A549 (cell line): ENCODE results near the gene OBP2A.

Experiments used
- BHLHE40 ChIP-seq: IDR thresholded peaks from 2 replicates; pipeline ENCODE4 v1.6.1; 2012; ENCODE audit warnings: low read depth, low read length, inconsistent platforms
- EP300 ChIP-seq, 2 experiments: fragments of >200 bp; sonication (Bioruptor Twin); formaldehyde crosslinking; IDR thresholded peaks; 2 replicates in 1 of 2; 3 replicates in 1 of 2; pipeline ENCODE4 v1.6.1; 2016 to 2017
- JUNB ChIP-seq: fragments of >200 bp; sonication (Bioruptor Twin); formaldehyde crosslinking; IDR thresholded peaks from 2 replicates; pipeline ENCODE4 v1.6.1; 2016
- POLR2A ChIP-seq: IDR thresholded peaks from 2 replicates; pipeline ENCODE4 v1.6.1; 2012; ENCODE audit warnings: mild to moderate bottlenecking, low read length
- POLR2AphosphoS2 ChIP-seq: conservative IDR thresholded peaks from 2 replicates; pipeline ENCODE4 v1.6.1; 2012; ENCODE audit warnings: low read length, improper control_type of control experiment, inconsistent platforms
- SMC3 ChIP-seq: fragments of >200 bp; sonication (Bioruptor Twin); formaldehyde crosslinking; IDR thresholded peaks from 3 replicates; pipeline ENCODE4 v1.6.1; 2018; ENCODE audit warnings: inconsistent platforms
- ZFP36 ChIP-seq: fragments of 450-650 bp; IDR thresholded peaks from 2 replicates; pipeline ENCODE4 v1.6.1; 2014; ENCODE audit warnings: borderline replicate concordance; ENCODE audit not compliant: partially characterized antibody
- TF ChIP-seq, protein P1 (sequence below): fragments of 250-450 bp; sonication (Bioruptor Pico); IDR thresholded peaks from 2 replicates; pipeline ENCODE4 v1.5.0; 2020; ENCODE audit warnings: low read depth, mild to moderate bottlenecking, moderate library complexity
- TF ChIP-seq, protein P2 (sequence below): fragments of >200 bp; sonication (Bioruptor Twin); formaldehyde crosslinking; IDR thresholded peaks from 3 replicates; pipeline ENCODE4 v1.5.1; 2016
- TF ChIP-seq, protein P3 (sequence below): fragments of 200-600 bp; sonication (generic); IDR thresholded peaks from 2 replicates; pipeline ENCODE4 v1.6.1; 2016; ENCODE audit warnings: antibody characterized with exemption, mild to moderate bottlenecking, moderate library complexity
- TF ChIP-seq, protein P4 (sequence below): IDR thresholded peaks from 2 replicates; pipeline ENCODE4 v1.6.1; 2012
- TF ChIP-seq, protein P5 (sequence below): fragments of 150-350 bp; IDR thresholded peaks from 2 replicates; pipeline ENCODE4 v1.6.1; 2014; ENCODE audit warnings: low read depth, mild to moderate bottlenecking, low read length

DNA sequence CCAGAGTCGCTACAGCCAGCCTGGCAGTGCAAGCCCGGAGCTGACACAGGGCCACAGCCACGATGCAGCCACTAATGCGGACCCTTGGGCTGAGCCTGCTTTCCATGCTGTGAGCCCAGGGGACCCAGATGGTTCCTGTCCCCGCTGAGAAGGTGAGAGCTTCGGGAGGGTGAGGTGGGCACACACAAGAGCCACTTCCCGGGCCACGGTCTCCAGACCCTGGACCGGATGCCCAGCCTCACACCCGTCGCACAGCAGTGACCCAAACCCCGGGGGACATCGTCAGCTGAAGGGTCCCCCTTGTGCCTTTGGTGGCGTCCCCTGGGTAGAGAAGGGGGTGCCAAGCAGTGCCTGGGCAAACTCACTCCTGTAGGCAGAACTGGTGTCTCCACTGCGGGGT, 29.0 kb downstream of the OBP2A start:
- TF ChIP-seq, protein P1, sequence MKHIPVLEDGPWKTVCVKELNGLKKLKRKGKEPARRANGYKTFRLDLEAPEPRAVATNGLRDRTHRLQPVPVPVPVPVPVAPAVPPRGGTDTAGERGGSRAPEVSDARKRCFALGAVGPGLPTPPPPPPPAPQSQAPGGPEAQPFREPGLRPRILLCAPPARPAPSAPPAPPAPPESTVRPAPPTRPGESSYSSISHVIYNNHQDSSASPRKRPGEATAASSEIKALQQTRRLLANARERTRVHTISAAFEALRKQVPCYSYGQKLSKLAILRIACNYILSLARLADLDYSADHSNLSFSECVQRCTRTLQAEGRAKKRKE (CRISPR knock-in tag): no peak
- TF ChIP-seq, protein P2, sequence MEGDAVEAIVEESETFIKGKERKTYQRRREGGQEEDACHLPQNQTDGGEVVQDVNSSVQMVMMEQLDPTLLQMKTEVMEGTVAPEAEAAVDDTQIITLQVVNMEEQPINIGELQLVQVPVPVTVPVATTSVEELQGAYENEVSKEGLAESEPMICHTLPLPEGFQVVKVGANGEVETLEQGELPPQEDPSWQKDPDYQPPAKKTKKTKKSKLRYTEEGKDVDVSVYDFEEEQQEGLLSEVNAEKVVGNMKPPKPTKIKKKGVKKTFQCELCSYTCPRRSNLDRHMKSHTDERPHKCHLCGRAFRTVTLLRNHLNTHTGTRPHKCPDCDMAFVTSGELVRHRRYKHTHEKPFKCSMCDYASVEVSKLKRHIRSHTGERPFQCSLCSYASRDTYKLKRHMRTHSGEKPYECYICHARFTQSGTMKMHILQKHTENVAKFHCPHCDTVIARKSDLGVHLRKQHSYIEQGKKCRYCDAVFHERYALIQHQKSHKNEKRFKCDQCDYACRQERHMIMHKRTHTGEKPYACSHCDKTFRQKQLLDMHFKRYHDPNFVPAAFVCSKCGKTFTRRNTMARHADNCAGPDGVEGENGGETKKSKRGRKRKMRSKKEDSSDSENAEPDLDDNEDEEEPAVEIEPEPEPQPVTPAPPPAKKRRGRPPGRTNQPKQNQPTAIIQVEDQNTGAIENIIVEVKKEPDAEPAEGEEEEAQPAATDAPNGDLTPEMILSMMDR: no peak
- no peak for TF ChIP-seq JUNB
- TF ChIP-seq SMC3: no peak
- TF ChIP-seq EP300 (IDR thresholded peaks at IDR 0.05): no peak
- no peak for TF ChIP-seq BHLHE40
- no peak for TF ChIP-seq POLR2A
- TF ChIP-seq, protein P3, sequence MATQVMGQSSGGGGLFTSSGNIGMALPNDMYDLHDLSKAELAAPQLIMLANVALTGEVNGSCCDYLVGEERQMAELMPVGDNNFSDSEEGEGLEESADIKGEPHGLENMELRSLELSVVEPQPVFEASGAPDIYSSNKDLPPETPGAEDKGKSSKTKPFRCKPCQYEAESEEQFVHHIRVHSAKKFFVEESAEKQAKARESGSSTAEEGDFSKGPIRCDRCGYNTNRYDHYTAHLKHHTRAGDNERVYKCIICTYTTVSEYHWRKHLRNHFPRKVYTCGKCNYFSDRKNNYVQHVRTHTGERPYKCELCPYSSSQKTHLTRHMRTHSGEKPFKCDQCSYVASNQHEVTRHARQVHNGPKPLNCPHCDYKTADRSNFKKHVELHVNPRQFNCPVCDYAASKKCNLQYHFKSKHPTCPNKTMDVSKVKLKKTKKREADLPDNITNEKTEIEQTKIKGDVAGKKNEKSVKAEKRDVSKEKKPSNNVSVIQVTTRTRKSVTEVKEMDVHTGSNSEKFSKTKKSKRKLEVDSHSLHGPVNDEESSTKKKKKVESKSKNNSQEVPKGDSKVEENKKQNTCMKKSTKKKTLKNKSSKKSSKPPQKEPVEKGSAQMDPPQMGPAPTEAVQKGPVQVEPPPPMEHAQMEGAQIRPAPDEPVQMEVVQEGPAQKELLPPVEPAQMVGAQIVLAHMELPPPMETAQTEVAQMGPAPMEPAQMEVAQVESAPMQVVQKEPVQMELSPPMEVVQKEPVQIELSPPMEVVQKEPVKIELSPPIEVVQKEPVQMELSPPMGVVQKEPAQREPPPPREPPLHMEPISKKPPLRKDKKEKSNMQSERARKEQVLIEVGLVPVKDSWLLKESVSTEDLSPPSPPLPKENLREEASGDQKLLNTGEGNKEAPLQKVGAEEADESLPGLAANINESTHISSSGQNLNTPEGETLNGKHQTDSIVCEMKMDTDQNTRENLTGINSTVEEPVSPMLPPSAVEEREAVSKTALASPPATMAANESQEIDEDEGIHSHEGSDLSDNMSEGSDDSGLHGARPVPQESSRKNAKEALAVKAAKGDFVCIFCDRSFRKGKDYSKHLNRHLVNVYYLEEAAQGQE: no peak
- no peak for TF ChIP-seq ZFP36
- TF ChIP-seq, protein P4, sequence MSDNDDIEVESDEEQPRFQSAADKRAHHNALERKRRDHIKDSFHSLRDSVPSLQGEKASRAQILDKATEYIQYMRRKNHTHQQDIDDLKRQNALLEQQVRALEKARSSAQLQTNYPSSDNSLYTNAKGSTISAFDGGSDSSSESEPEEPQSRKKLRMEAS: no peak
- TF ChIP-seq, protein P5, sequence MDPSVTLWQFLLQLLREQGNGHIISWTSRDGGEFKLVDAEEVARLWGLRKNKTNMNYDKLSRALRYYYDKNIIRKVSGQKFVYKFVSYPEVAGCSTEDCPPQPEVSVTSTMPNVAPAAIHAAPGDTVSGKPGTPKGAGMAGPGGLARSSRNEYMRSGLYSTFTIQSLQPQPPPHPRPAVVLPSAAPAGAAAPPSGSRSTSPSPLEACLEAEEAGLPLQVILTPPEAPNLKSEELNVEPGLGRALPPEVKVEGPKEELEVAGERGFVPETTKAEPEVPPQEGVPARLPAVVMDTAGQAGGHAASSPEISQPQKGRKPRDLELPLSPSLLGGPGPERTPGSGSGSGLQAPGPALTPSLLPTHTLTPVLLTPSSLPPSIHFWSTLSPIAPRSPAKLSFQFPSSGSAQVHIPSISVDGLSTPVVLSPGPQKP: no peak
- no peak for TF ChIP-seq POLR2AphosphoS2
